ENCODE measurements around the gene ALKBH5. TPM values are rescaled to one million over a fixed set of nuclear protein-coding genes. Genes with fewer than 3 reads are reported as not detected.

ALKBH5 gene
- total RNA-seq, 2 experiments from 2014 or later = 133 to 134 TPM

Other genes with a start within 250 kb of the ALKBH5 start
- 10 to 100 TPM; 32.9 to 37.0 TPM for gene TOM1L2, start 211.4 kb upstream of the ALKBH5 start, total RNA-seq
- gene DRC3, start 211.0 kb upstream of the ALKBH5 start, total RNA-seq = under 1 TPM; 0.67 to 0.77 TPM
- 10 to 100 TPM; 22.9 to 29.9 TPM for gene ATPAF2, start 144.7 kb upstream of the ALKBH5 start, total RNA-seq
- 10 to 100 TPM in 1 of 2 experiments, 1 to 10 TPM in 1; 9.4 to 10.6 TPM for gene GID4, start 144.4 kb upstream of the ALKBH5 start, total RNA-seq
- gene DRG2, start 95.9 kb upstream of the ALKBH5 start, total RNA-seq = 10 to 100 TPM; 43.6 to 53.2 TPM
- gene MYO15A, start 75.1 kb upstream of the ALKBH5 start, total RNA-seq = 1 to 10 TPM; 1.0 TPM
- 10 to 100 TPM; 21.3 to 21.6 TPM for gene LLGL1, start 41.8 kb downstream of the ALKBH5 start, total RNA-seq
- 100 to 1,000 TPM; 334 to 354 TPM for gene FLII, start 74.9 kb downstream of the ALKBH5 start, total RNA-seq
- 10 to 100 TPM; 14.0 to 14.7 TPM for gene MIEF2, start 76.8 kb downstream of the ALKBH5 start, total RNA-seq
- 10 to 100 TPM; 61.5 to 61.7 TPM for gene TOP3A, start 131.2 kb downstream of the ALKBH5 start, total RNA-seq
- 10 to 100 TPM; 34.5 to 35.2 TPM for gene SMCR8, start 131.5 kb downstream of the ALKBH5 start, total RNA-seq
- 10 to 100 TPM; 45.4 to 48.1 TPM for gene SHMT1, start 179.7 kb downstream of the ALKBH5 start, total RNA-seq
- not detected for gene EVPLL, start 193.9 kb downstream of the ALKBH5 start, total RNA-seq

Measured in activated naive CD8-positive, alpha-beta T cell treated with anti-CD3 and anti-CD28 coated beads, Interleukin-2, amount 10 ng/mL, durations not matched to agents 7 days and 5 days (primary cell).